GM12874 (cell line): Measurements from ENCODE around the gene ATP11A.

ENCODE experiments used
- TF ChIP-seq, protein P1 (sequence below): IDR thresholded peaks from 2 replicates; pipeline ENCODE4 v1.5.1; 2011; ENCODE audit warnings: low read depth, mild to moderate bottlenecking, control low read depth, low read length, moderate library complexity; ENCODE audit not compliant: insufficient read depth

The ATP11A gene

DNA sequence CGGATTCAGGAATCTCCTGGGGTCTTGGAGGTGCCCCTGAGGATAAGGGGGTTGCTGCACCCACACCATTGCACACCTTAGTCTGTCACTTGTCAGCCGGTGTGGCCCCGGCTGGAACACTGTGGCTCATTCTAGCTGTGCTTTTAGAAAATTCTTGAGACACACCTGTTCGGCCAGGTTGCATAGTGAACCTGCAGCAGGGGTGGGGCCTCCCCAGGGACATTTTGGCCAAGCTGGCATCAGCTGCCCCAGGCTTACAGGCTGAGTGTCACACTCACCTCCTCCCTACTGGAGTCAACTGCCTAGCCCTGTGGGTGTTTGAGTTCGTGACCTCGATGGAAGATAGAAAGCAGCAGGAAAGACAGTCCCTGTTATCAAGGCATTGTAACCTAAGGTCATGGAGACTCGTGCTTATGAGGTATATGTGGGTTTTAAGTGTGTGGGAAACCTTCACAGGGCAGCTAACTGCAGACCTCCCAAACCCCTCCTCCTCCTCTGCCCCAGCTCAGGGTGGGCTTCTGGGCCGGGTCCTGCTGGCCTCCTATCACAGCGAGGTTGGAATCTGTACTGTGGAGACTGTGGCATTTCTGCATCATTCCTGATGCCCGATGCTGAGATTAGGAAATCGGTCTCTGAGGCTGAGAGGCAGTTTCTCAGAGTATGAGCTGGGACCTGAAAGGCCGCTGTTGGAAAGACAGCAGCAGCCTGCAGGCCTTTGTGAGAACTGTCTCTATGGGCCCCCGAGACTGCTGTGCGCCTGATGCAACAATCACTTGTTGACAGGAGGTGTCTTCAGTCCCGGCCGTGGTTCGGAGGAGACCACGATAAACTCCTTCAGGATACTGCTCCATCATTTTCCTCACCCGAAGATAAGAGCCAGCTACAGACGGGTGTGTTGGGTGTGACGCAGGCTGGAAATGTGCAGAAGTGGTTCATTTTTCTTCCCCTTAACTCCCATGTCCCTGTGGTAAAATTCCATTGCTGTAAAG lies 72.2 kb downstream of the ATP11A start:
- TF ChIP-seq, protein P1, sequence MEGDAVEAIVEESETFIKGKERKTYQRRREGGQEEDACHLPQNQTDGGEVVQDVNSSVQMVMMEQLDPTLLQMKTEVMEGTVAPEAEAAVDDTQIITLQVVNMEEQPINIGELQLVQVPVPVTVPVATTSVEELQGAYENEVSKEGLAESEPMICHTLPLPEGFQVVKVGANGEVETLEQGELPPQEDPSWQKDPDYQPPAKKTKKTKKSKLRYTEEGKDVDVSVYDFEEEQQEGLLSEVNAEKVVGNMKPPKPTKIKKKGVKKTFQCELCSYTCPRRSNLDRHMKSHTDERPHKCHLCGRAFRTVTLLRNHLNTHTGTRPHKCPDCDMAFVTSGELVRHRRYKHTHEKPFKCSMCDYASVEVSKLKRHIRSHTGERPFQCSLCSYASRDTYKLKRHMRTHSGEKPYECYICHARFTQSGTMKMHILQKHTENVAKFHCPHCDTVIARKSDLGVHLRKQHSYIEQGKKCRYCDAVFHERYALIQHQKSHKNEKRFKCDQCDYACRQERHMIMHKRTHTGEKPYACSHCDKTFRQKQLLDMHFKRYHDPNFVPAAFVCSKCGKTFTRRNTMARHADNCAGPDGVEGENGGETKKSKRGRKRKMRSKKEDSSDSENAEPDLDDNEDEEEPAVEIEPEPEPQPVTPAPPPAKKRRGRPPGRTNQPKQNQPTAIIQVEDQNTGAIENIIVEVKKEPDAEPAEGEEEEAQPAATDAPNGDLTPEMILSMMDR = no peak

DNA sequence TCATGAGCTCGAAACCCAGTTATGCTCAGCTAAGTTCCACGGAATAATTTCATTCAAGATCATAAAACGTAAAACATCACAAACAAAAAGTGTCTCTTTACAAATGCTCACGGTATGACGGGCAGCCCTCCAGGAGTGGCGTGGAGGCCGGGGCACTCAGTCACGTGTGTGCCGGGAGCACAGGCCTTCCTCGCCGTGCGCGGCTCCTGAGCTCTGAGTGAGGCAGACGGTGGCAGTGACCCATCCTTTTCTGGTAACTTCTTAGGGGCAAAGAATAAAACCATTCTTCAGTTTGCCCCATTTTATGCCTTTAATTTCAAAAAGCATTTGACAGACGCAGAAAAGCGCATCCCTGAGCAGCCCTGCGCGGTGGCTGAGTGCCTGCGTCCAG lies 72.8 kb downstream of the ATP11A start:
- TF ChIP-seq, protein P1 = no peak

DNA sequence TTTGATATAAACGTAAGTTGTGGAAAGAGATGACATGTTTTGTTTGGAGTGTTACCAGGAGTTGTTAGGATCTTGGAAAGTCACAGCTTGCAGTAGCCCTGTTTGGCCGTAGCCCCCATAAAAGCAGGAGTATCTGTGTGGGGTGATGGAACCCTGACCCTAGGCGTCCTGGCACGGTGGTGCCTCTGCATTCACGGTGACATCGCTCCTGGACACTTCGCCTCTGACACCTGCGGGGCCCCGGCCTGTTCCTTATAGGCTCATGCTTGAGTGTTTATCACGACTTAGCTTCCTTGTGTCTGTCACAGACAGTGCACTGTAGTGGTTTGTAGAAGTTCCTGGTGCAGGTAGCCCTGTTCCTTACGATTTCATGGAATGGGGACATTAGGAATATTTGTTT lies 74.2 kb downstream of the ATP11A start:
- TF ChIP-seq, protein P1 = no peak

DNA sequence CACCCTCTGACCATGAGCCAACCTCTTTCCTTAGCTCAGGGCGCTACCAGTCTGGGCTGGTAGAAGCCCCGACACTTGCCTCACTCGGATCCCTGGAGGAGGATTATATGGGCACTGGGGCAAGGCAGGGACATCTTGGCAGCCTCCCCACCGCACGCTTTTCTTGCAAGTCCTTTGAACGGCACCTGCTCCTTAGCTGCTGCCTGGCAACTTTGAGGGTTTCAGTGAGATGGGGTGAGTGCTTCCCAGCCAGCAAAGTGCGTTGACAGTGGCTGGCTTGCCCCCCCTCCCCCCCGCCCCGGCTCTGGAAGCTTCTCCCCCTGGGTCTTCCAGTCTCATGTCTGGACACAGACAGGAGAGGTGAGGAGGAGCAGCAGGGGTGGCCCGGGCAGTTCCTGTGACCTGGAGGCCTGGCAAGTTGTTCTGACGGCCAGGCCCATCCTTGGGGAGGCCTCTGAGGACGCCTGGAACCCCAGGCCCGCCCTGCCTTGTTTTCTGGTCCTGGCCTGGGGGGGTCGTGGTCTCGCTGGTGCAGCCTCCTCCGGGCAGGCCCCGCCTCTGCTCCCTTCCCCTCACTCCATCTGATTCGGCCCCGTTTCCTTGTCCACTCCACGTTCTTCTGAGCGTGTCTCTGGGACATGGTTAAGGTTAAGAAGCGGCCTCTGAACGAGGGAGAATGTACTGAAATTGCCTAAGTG lies 75.2 kb downstream of the ATP11A start:
- TF ChIP-seq, protein P1 = no peak

DNA sequence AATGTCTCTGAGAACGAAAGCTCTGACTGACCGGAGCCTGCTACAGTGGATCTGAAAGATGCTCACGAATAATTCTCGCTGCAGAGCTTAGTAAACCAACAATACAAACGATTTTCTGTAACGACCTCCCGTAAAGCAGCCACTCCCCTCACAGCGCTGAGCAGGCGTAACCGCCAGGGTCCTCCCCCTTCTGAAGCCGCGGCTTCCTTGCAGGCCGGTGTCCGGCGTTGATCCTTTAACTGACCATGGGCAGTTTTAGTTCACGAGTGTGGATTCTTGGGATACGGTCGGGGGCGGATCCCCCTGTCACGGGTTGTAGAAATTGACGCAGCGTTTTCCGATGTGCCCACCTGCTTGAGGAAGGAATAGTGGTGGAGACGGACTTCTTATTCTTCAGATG lies 75.9 kb downstream of the ATP11A start:
- TF ChIP-seq, protein P1 = no peak

DNA sequence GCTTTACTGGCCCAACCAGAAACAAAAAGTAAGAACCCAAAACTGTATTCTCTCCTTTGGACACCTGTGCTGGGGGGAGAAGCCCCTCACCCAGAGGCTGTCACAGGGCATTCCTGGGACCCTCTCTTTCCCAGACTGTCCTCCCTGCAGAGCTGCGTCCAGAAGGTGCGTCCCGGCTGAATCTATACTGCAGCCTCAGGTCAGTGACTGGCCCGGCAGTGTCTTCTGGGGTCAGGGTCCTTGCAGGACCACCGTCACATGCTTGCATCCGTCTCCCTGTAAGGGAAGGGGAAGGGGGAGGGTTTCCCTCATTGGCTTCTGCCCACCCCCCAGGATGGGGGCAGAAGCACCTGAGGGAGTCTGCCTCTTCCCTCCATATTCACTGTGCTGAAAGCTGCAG lies 76.5 kb downstream of the ATP11A start:
- TF ChIP-seq, protein P1 = no peak

DNA sequence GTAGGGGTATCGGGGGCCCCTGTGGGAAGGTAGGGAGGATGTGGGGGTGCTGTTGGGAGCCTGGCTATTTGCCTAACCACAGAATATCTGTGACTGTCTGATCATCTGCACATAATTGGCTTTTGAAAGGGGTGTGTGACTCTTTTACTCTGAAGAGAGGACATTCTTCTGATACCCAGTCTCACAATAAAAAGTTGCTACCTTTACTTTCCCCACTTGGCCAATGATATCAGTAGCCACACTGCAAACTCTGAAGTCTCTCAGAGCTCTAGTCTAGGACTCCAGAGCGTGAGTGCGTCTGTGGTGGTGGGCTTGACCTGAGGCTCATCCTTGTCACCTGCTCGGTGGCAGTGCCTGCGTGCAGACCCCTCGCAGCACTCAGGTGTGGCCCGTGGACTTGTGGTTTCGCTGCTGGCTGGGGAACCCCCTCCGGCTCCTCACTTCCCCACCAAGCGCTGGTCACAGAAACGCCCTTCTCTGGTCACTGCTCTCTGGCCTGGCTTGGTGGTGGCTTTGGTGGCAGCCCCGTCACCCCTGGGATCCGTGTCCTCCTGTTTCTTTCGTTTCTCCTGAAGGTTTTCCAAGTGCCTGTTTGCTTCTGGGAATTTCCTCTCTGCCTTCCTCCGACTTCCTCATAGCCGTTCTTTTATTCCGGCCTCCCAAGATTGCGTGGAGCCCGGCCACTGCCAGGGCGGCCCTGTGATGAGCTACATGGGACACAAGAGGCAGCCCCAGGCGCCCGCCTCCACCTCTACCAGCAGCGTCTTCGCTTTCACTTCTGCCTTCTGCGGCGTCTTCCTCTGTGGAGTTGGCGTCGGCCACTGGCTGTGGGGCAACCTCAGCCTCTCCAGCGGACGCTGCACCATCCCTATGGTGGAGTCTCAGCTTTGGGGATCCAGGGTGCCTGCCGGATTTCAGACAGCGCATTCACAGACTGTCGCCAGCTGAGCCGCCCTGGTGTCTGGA lies 78.0 kb downstream of the ATP11A start:
- TF ChIP-seq, protein P1 = no peak
